Natural killer cell treated with Interleukin-12 subunit alpha and Interleukin-12 subunit beta and Interleukin-15 and Interleukin-18, amount 100 ng/mL, for 72 hours (primary cell): ENCODE data around the gene BAIAP2. TPM values are rescaled to one million over a fixed set of nuclear protein-coding genes. Genes with fewer than 3 reads are reported as not detected.

Experiments
- ATAC-seq, 2 donors: fragments of 150-1000 bp; cut with Tn5 transposase in 1 of 2; sonication (Bioruptor Pico), chemical (Tn5 transposase) in 1 of 2; 2 replicates each; pipeline ENCODE4 v1.10.0; 2021
- DNase-seq: peaks from one replicate; pipeline ENCODE4 v3.0.0; 2022; ENCODE audit warnings: low spot score
- H3K27ac Mint-ChIP-seq, 2 donors: 1 replicate in 1 of 2; 2 replicates in 1 of 2; pipeline ENCODE4 v1.8.0; 2022; ENCODE audit warnings: mixed read lengths in 2 of 2, mild to moderate bottlenecking in 1 of 2, moderate library complexity in 1 of 2
- H3K27me3 Mint-ChIP-seq, 2 donors: 1 replicate in 1 of 2; 2 replicates in 1 of 2; pipeline ENCODE4 v1.8.0; 2022; ENCODE audit warnings: mixed read lengths in 2 of 2
- H3K36me3 Mint-ChIP-seq: one replicate; pipeline ENCODE4 v1.8.0; 2022; ENCODE audit warnings: mixed read lengths
- H3K4me1 Mint-ChIP-seq, 2 donors: 1 replicate in 1 of 2; 2 replicates in 1 of 2; pipeline ENCODE4 v1.8.0; 2022; ENCODE audit warnings: low read depth in 2 of 2, mixed read lengths in 2 of 2, mild to moderate bottlenecking in 1 of 2
- H3K4me3 Mint-ChIP-seq: one replicate; pipeline ENCODE4 v1.8.0; 2022; ENCODE audit warnings: mixed read lengths
- H3K9me3 Mint-ChIP-seq: 2 replicates; pipeline ENCODE4 v1.8.0; 2022; ENCODE audit warnings: mixed read lengths
- total RNA-seq, 2 donors: library from RNA; stranded (reverse); gene quantifications; one replicate each; pipeline ENCODE4 v1.2.3, GENCODE V29; 2022

Gene BAIAP2
- total RNA-seq, 2 donors from 2014 or later: 7.3 to 9.6 TPM

GRCh38 chr17:81101614-81102306, 66.8 kb downstream of the BAIAP2 start:
- no peaks in the 10 kb centered on the region for H3K36me3 Mint-ChIP-seq
- H3K4me3 Mint-ChIP-seq: no peak overlapping the region
- ATAC-seq (peak; percentile 95 to 96), DNase-seq (peak; percentile 86)
- H3K27ac Mint-ChIP-seq: no peak overlapping the region
- no peaks in the 10 kb centered on the region for H3K27me3 Mint-ChIP-seq
- no peaks in the 10 kb centered on the region for H3K9me3 Mint-ChIP-seq
- peaks cover under 1 to 3% of the 10 kb centered on the region in 2 donors for H3K4me1 Mint-ChIP-seq

GRCh38 chr17:81102352-81102751, 67.4 kb downstream of the BAIAP2 start:
- ATAC-seq (no peak), DNase-seq (no peak)
- H3K4me3 Mint-ChIP-seq: no peak overlapping the region
- no peak overlapping the region for H3K27ac Mint-ChIP-seq
- no peaks in the 10 kb centered on the region for H3K36me3 Mint-ChIP-seq
- H3K27me3 Mint-ChIP-seq: no peaks in the 10 kb centered on the region
- no peaks in the 10 kb centered on the region for H3K9me3 Mint-ChIP-seq
- peaks cover 0 to 3% of the 10 kb centered on the region in 2 donors for H3K4me1 Mint-ChIP-seq

GRCh38 chr17:81102869-81103268, 67.9 kb downstream of the BAIAP2 start:
- Mint-ChIP-seq H3K27ac (no peak overlapping the region), H3K27me3 (no peaks in the 10 kb centered on the region), H3K9me3 (no peaks in the 10 kb centered on the region), H3K36me3 (no peaks in the 10 kb centered on the region), H3K4me3 (no peak overlapping the region), H3K4me1 (peaks cover 0 to 3% of the 10 kb centered on the region in 2 donors)
- no peak for ATAC-seq
- no peak for DNase-seq

- Mint-ChIP-seq H3K4me3 (no peak overlapping the region), H3K27me3 (no peaks in the 10 kb centered on the region), H3K36me3 (no peaks in the 10 kb centered on the region), H3K27ac (no peak overlapping the region), H3K9me3 (no peaks in the 10 kb centered on the region), H3K4me1 (peaks cover 0 to 3% of the 10 kb centered on the region in 2 donors)
- ATAC-seq: no peak
- no peak for DNase-seq
Measured at GRCh38 chr17:81103379-81103778, 68.4 kb downstream of the BAIAP2 start.

GRCh38 chr17:81106716-81107115, 71.8 kb downstream of the BAIAP2 start:
- no peak for DNase-seq
- H3K27me3 Mint-ChIP-seq: no peaks in the 10 kb centered on the region
- H3K4me3 Mint-ChIP-seq: no peak overlapping the region
- no peak for ATAC-seq
- no peaks in the 10 kb centered on the region for H3K4me1 Mint-ChIP-seq
- no peaks in the 10 kb centered on the region for H3K36me3 Mint-ChIP-seq
- no peaks in the 10 kb centered on the region for H3K9me3 Mint-ChIP-seq
- H3K27ac Mint-ChIP-seq: no peak overlapping the region

- no peaks in the 10 kb centered on the region for H3K9me3 Mint-ChIP-seq
- H3K27ac Mint-ChIP-seq: no peak overlapping the region
- H3K36me3 Mint-ChIP-seq: no peaks in the 10 kb centered on the region
- no peaks in the 10 kb centered on the region for H3K4me1 Mint-ChIP-seq
- ATAC-seq (no peak), DNase-seq (no peak)
- no peak overlapping the region for H3K4me3 Mint-ChIP-seq
- no peaks in the 10 kb centered on the region for H3K27me3 Mint-ChIP-seq
Measured at GRCh38 chr17:81108220-81108619, 73.3 kb downstream of the BAIAP2 start.

GRCh38 chr17:81109957-81110356, 75.0 kb downstream of the BAIAP2 start:
- ATAC-seq: no peak
- Mint-ChIP-seq H3K9me3 (no peaks in the 10 kb centered on the region), H3K36me3 (no peaks in the 10 kb centered on the region), H3K27me3 (no peaks in the 10 kb centered on the region), H3K4me1 (no peaks in the 10 kb centered on the region), H3K27ac (no peak overlapping the region), H3K4me3 (no peak overlapping the region)
- no peak for DNase-seq

GRCh38 chr17:81110488-81111040, 75.6 kb downstream of the BAIAP2 start:
- Mint-ChIP-seq H3K36me3 (no peaks in the 10 kb centered on the region), H3K4me1 (no peaks in the 10 kb centered on the region), H3K27ac (no peak overlapping the region), H3K9me3 (no peaks in the 10 kb centered on the region), H3K27me3 (no peaks in the 10 kb centered on the region), H3K4me3 (no peak overlapping the region)
- no peak for DNase-seq
- no peak for ATAC-seq

- Mint-ChIP-seq H3K4me3 (no peak overlapping the region), H3K27ac (peak overlapping the region in 1 of 2 donors; percentile 31), H3K36me3 (no peaks in the 10 kb centered on the region), H3K4me1 (no peaks in the 10 kb centered on the region), H3K27me3 (no peaks in the 10 kb centered on the region), H3K9me3 (no peaks in the 10 kb centered on the region)
- no peak for DNase-seq
- no peak for ATAC-seq
Measured at GRCh38 chr17:81111066-81111465, 76.1 kb downstream of the BAIAP2 start.

- Mint-ChIP-seq H3K27me3 (no peaks in the 10 kb centered on the region), H3K36me3 (no peaks in the 10 kb centered on the region), H3K9me3 (no peaks in the 10 kb centered on the region), H3K4me3 (no peak overlapping the region), H3K27ac (no peak overlapping the region), H3K4me1 (no peaks in the 10 kb centered on the region)
- DNase-seq (no peak), ATAC-seq (no peak)
Measured at GRCh38 chr17:81112450-81112849, 77.5 kb downstream of the BAIAP2 start.

- ATAC-seq: no peak
- H3K4me1 Mint-ChIP-seq: no peaks in the 10 kb centered on the region
- H3K36me3 Mint-ChIP-seq: no peaks in the 10 kb centered on the region
Measured at GRCh38 chr17:81113158-81113724, 78.3 kb downstream of the BAIAP2 start.

GRCh38 chr17:81114351-81115093, 79.6 kb downstream of the BAIAP2 start:
- ATAC-seq: no peak
- Mint-ChIP-seq H3K4me1 (no peaks in the 10 kb centered on the region), H3K27me3 (no peaks in the 10 kb centered on the region), H3K36me3 (no peaks in the 10 kb centered on the region), H3K27ac (no peak overlapping the region), H3K4me3 (no peak overlapping the region), H3K9me3 (no peaks in the 10 kb centered on the region)
- no peak for DNase-seq

More at GRCh38 chr17:81113158-81113724, 78.3 kb downstream of the BAIAP2 start:
- no peak for DNase-seq
- H3K27me3 Mint-ChIP-seq: no peaks in the 10 kb centered on the region
- H3K9me3 Mint-ChIP-seq: no peaks in the 10 kb centered on the region
- H3K27ac Mint-ChIP-seq: no peak overlapping the region
- no peak overlapping the region for H3K4me3 Mint-ChIP-seq

- ATAC-seq (no peak), DNase-seq (no peak)
- Mint-ChIP-seq H3K4me1 (no peaks in the 10 kb centered on the region), H3K27me3 (no peaks in the 10 kb centered on the region), H3K36me3 (no peaks in the 10 kb centered on the region), H3K27ac (no peak overlapping the region), H3K9me3 (no peaks in the 10 kb centered on the region), H3K4me3 (no peak overlapping the region)
Measured at GRCh38 chr17:81115219-81115618, 80.3 kb downstream of the BAIAP2 start.
